ENCODE measurements around the gene RAMP3.
"Not testable (repeated sequence)": the region's sequence is repeated elsewhere in the genome, so short reads cannot be mapped to it uniquely, and the experiment has no call there.

Gene RAMP3

DNA sequence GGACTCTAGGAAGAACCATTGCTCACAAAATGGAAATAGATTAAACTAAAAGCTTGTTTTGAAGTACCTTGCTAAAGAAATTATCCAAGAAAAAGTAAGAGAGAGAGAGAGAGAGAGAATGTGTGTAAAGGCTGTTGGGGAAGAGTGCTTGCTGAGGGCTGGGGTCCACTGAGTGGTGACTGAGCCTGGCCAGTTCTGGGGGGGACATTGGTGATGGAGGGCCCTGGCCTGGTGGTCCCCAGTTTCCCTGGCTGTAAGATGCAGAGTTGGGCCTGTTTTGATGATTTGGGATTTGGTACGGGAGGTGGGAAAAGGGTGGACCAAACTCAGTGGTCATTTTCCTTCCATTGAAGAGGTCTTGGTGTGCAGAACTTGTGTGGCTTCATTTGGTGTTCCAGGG is 880 bp downstream of the RAMP3 start:
- no peak for DNase-seq

DNA sequence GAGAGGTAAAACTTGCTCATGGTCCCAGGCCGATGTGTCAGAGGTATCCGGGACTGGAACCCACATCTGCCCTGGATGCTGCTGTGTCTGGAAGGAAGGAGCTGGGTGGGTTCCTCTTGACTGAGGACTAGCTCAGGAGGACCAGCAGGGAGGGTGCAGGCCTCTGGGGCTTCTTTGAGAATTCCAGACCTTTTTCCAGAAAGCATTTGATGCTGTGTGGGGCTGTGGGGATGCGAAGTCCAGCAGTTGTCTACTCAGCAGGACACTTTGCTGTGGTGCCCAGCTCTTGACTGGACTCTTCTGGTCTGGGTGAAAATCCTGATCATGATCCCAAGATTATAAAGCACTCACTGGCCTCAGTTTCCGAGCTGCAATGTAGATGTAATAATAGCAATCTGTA is 1.7 kb downstream of the RAMP3 start:
- DNase-seq, result no peak

DNA sequence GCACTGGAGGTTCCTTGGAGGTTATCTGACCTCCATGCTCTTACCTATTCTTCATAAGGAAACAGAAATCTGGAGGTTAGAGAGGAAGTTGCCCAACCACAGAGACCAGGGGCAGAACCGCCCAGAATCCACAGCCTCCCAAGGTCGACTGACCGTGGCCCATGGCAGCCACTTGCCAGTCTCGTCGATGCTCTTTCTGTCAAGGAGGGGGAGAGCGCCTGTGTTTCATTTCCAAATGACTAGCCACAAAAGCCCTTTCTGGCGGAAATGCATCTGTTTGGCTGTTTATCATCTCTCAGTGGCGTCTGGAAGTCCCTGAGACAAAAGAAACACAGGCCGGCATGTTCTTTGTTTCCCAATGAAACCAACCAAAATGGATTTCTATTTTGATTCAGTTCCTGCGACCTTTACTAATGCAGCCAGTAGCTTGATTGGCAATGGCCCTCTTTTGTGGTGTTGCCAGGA is 2.9 kb downstream of the RAMP3 start:
- DNase-seq, result no peak

DNA sequence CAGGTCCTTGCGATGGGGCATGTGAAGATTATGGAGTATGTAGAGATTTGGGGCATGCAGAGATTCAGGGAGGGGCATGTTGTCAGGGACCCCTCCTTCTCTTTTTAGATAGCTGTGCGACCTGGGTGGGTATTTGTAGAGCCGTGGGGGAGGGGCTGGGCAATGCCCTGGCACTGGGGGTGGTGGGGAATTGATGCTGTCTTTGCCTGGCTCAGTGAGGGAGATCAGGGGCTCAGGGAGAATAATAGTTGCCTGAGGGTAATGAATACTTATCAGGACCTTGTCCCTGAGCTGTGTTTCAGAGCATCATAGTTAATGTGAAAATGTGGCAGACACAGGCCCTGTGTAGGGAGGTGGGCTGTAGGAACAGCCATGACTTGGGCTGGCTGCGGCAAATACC is 3.5 kb downstream of the RAMP3 start:
- no peak for DNase-seq

DNA sequence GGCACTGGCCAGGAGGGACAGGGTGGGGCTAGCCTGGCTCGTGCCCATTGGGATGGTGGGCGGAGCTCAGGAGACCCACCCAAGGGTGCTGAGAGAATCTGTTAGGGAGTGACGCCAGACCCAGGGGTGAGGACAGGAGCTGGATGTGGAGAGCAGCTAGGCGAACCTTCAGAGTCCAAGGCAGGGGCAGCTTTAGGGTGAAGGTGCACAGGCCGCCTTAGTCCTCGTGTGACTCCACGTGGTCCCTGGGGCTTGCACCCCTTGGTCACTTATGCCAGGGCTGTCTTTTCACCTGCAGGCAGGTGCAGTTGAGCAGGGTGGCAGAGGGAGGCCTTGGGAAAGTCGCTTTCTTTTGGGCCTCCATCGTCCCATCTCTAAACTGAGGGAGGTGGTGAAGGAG is 4.3 kb downstream of the RAMP3 start:
- no peak for DNase-seq

DNA sequence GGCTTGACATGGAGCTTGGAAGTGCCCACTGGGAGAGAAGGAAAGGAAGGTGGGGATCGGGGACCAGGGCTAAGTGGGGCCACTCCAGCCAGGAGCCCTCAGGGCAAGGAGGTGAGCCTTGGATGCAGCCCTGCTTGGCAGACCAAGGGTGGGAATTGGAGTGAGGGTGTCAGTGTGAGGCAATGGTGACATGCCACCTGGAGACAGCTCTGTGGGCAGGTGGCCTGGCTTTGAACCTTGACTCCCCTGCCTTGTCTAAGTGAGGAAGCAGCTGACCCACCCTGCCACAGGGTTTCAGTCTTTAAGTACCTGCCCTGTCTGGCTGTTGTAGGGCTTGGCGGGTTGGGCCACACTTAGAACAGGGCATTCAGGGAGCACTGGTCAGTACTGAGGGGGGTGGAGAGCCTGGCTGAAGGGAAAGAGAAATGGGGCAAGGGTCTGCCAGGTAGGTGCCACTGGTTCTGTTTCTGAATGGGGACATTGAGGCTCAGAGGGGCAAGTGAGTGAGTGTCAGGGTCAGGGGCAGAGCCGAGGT is 4.8 kb downstream of the RAMP3 start:
- no peak for DNase-seq

DNA sequence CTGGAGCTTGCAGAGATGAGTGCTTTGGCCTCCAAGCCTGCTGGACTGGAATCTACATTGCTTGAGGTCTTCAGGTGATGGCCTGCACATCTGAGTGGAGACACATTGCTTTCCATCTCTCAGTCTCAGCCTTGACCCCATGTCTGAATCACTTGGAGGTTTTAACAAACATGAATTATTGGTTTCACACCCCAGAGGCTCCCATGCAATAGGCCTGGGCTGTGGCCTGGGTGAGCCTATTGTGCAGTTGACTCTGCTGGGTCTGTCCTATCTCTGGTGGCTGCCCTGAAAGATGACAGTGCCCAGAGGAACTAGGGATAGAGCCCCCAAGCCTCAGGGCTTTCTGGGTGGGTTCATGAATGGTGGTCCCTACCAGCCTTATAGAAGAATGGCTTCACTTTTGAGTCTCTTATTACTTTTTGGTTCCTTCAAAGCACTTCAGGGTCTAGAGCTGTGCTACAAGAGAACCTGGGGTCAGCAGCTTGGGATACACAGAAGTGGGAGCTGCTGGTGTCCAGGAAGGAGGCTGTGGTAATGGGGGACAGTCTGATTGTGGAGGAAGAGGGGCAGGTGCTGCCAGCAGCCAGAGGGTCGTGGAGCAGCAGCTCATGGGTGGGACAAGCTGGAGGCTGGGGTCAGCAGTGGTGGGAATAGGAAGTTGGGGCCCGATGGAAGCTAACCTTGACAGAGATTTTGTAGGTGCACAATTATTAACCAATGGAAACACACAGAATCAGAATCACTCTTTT is 5.5 kb downstream of the RAMP3 start:
- no peak for DNase-seq

DNA sequence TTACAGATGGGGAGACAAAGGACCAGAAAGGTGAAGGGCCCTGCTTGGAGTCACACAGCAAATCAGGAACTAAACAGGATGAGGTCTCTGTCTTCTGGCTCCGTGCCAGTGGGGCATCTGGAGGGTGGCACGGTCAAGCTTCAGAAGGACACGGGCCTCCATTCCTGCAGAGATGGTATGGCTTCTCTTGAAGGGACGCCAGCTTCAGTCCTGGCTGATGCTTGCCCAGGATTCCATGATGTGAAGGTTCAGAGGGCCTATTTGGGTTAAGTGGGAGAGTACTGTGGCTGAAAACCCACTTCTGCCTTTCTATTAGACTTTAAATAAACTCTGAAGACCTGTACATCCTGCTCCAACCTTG is 6.1 kb downstream of the RAMP3 start:
- DNase-seq, result no peak

DNA sequence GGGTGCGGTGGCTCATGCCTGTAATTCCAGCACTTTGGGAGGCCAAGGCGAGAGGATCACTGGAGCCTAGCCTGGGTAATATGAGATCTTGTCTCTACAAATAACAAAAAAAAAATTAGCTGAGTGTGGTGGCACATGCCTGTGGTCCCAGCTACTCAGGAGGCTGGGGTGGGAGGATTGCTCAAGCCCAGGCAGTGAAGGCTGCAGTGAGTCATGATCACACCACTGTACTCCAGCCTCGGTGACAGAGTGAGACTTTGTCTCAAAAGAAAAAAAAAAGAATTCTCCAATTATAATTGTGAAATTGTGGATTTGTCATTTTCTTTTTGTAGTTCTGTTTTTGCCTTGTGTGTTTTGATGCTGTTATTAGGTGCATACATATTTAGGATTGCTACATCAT is 6.7 kb downstream of the RAMP3 start:
- DNase-seq, result not testable (repeated sequence)

DNA sequence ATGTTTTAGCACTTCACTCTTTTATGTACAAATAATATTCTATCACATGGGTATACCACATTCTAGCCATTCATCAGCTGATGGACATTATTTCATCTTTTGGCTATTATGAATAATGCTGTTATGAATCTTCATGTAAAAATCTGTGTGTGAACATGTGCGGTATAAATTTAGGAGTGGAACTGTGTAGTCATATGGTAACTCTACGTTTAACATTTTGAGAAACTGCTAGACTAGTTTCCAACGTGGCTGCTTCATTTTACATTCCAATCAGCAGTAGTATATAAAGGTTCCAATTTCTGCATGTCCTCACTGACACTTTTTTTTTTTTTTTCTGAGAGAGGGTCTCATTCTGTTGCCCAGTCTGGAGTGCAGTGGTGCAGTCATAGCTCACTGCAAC is 8.3 kb downstream of the RAMP3 start:
- DNase-seq, result no peak

DNA sequence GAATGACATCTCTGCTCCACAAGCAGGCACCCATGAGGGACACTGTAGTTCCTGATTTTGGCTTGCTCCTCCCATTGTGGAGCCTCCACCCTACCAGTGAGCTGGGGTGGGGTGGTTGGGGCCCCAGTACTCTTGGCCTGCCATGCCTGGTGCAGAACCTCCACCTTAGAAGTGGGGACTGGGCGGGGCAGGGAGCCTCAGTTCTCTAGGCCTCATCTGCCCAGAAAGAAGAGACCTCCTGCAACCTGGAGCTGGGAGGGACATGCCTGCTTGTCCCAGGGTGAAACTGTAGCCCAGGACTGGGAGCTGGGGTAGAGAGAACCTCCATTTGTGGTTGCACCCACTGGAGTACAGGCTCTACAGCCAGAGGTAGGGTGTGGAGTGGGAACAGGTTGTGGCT is 14.4 kb downstream of the RAMP3 start:
- no peak for DNase-seq

DNA sequence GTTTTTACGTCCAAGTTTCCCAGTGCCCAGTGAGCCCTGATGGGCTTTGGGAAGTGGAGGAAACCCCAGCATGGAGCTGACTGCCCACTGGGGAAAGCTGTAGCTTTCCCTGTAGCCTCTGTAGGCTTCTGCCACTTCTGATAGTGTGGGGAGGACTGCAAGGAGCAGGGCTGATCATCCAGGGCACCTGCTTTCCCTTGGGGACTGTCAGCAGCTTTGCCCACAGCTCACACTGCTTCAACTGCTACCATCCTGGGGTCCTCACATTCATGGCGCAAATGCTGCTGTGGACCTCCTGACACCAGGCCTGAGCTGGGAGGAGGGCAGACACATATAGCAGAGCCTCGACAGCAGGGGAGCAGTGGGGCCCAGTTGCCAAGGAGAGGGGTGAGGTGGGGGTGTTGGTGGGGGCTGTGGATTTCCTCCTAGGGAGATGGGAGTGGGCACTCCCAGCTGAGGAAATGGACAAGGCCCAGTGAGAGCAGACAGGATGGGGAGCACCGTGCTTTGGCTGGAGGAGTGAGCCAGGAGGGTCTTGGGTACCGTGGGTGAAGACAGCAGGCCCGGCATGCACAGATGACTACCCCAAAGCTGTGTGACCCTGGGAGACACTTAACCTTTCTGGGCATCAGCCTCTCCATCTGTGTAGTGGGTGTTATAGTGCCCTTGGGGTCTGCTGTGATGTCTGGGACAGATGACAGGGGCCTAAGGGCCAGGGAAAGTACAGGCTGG is 16.2 kb downstream of the RAMP3 start:
- DNase-seq, result no peak

DNA sequence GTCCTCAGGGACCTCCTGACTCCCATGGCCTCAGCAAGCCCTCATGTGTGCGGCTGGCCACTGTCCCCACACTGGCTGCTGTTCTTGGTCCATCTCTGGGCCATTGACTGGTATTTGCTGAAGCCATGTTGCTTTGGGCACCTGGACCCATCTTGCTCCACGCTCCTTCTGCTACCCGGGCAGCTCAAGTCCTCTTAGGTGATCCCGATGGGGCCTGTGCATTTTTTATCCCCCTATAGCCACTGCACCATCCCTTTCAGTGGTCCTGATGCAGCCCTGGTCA is 16.7 kb downstream of the RAMP3 start:
- DNase-seq, result no peak

DNA sequence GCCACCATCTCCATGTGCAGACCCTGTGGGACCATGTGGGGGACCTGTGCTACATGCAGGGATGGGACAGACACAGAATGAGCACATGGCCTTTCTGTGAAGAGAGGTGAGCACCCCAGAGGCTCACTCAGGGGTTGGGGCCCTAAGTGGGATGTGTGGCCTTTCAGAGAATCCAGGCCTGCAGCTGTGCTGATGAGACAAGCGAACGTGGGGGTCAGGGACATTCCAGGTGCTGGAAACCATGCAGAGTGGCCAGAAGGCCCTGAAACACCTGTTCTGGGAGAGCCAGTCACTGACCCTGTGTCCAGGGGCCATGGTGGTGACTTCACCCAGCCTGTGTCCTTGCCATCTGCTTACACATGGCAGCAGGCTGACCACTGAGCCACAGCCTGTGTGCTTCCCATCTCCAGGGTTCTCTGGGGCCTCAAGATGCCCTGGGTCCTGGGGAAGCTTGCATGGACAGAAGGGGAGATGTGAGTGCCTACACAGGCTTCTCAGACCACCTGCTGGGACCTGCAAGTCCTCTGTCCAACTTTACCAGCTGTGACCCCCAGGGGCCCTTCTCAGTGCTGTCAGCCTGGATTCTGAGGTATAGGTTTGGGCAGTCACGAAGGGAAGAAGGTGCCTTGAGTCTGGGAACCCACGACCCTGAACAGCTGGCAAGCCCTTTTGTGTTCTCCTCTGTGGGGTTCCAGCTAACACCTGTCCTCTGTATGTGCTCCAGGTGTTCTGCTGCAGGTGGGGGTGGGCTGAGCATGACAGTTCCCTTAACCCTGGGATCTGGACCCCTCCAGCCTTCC is 17.6 kb downstream of the RAMP3 start:
- no peak for DNase-seq

DNA sequence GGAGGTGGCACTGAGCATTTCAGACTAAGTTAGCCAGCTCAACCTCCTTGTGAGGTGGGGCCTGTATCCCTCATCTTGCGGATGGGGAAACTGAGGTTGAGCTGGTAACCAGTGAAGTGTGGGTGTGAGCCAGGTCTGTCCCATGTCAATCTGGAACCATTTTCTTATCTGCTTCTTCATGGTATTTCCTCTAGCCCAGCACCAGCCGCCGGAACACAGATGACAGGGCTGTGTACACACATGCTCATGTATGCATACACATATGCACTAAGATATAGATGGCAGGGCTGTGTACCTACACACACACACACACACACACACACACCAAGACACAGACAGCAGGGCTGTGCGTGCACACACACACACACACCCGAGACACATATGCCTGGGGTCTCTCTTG is 18.5 kb downstream of the RAMP3 start:
- DNase-seq, result no peak

DNA sequence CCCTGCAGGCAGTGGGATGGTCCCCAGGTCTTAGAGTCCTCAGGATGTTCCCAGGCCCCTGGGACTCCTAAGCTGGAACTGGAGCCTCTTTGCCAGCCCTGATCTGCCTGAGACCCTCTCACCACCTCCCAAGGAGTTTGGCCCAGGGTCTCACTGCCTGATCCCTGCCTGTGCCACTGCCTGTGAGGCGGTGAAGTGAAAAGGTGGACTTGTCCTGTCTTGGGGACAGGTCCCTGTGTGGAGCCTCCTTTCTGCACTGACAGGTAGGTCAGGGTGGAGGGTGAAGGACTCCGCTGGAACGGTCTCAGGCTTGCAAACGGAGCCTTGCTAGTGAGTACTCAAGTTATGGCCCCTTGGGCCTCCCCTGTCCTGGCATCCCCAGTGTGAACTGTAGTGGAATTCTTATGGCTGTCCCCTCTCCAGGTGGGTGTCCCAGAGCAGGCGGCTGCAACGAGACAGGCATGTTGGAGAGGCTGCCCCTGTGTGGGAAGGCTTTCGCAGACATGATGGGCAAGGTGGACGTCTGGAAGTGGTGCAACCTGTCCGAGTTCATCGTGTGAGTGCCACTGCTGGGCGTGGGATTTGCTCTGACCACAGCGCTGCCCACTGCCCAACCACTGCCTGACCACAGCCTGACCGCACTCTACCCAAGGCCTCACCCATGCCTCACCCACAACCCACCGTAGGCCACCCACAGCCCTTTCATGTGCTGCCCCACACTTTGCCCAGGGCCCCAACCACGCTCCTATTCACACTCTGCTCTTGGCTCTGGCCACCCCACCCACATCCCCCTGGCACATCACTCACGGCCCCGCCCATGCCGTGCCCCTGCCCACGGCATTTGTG is 19.5 kb downstream of the RAMP3 start:
- no peak for DNase-seq

DNA sequence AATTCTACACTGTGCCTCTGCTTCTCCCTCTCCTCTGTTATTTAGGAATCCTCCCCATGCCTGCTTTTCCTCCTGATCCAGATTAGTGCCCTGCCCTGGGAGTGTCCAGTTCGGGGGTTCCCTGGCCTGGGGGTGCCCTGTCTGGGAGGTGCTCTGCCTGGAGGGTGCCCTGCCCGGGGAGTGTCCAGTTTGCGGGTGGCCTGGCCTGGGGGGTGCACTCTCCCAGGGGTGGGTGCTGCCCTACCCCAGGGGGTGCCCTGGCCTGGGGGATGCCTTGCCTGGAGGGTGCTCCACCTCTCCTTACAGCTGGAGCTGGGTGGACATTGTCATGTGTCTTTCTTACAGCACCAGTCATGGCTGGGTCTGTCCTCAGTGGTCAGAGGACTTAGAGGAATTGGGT is 20.2 kb downstream of the RAMP3 start:
- DNase-seq, result no peak

DNA sequence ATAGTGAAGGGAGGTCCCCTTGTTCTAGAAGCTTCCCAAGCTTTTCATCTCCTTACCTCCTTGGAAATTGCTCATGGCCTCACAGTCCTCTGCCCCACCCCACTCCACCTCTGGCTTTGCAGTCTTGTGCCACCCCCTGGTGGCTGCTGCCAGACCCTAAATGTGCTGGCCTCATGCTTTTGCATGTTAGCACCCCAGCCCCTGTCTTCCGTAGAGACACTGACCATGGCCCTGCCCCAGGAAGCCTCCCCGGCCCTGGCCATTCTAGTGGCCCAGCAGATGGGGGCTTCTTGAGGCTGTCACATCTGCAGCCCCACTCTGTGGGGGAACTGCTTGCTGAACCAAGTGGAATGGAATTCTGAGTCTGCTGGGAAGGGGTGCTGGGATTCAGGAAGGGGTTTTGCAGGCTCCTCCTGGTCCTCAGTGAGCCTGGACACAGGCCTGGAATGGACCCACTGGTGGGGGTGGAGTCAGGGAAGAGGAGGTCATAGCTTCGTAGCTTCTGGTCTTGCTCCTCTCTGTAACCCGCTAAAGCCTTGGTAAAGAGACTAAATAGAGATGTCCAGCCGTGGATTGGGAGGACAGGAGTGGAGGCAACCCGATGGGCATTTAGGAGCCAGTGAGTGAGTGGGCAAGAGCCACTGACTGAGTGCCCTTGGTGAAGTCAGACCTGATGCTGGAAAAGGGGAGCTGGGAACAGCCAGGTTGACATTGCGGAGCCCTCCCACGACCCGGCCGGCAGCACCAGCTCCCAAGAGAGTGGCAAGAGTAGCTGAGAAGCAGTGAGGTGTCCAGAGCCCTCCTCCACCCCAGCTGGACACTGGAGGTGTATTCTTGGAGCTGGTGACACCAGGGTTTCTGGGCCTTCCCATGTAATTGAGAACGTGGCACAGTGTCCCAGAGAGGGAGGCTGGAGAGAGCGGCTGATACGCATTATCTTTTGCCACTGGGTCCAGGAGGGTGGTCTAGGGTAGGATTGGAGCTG is 20.9 kb downstream of the RAMP3 start:
- no peak for DNase-seq

DNA sequence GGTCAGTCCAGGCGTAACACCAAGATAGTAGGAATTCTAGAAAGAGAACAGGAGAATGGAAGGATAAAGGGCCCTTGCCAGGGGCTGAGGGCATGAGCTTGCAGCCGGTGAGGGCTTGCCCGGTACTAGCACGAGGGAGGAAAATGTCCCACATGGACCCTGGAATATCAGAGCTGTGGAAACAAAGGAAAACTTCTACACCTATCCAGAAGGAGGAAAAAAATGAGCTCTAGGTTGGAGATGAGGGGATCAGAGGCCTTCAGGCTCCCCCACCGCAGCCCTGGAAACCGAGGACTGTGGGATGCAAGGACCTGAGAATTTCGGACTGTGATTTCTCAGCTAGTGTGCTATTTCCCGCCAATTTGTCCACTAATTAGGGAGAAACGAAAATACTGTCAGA is 22.1 kb downstream of the RAMP3 start:
- DNase-seq, result no peak

DNA sequence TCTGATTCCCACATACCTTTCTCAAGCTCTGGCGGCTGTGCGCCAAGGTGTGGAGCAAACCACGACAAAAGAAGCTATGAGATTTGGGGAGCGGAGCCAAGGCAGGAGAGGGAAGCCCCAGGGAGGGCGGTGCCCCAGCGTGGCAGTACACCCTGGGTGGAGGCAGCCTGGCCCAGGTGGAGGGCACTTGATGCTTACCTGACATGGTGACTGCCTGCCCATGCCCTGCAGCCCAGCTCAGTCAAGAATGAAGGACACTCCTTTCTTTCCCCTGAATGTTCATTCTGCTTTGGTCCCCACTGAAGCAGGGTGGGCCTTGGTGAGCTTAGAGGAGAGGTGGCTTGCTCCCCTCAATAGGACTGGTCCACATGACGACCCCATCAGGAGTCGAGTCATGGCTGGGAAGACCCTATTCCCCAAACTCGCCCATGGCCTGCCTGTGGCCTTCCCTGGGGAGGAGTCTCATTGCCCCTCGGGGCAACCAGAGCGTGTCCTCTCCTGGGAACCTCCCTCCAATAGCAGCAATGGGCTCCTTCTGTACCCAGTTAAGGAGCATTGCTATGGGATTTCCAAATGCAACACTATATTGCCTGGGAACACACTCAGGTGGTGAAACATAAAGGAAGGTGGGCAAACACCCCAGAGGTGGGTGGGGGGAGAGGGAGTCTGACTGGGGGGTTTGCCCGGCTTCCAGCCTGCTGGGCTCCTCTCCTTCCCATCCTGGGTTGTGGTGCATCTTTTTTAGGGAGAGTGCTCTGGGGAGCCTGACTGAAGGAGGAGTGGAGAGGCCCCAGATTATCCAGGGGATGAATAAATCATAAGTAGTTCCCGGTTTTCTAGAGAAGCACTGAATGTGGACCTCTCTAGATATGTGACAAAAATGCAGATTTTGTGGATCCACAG is 22.7 kb downstream of the RAMP3 start:
- DNase-seq, result no peak

Data from NCI-H1930 (cell line).